Central memory CD4-positive, alpha-beta T cell (primary cell): ENCODE results near the gene GOLGA6L24.
"Not testable (repeated sequence)": the region's sequence is repeated elsewhere in the genome, so short reads cannot be mapped to it uniquely, and the experiment has no call there.

Experiments
- DNase-seq: peaks from one replicate; pipeline ENCODE4 v3.0.0; 2022
- total RNA-seq, 3 experiments: gene quantifications; one replicate each; lab custom pipeline; 2026; lab: John Stamatoyannopoulos, UW

GOLGA6L24 gene, protein sequence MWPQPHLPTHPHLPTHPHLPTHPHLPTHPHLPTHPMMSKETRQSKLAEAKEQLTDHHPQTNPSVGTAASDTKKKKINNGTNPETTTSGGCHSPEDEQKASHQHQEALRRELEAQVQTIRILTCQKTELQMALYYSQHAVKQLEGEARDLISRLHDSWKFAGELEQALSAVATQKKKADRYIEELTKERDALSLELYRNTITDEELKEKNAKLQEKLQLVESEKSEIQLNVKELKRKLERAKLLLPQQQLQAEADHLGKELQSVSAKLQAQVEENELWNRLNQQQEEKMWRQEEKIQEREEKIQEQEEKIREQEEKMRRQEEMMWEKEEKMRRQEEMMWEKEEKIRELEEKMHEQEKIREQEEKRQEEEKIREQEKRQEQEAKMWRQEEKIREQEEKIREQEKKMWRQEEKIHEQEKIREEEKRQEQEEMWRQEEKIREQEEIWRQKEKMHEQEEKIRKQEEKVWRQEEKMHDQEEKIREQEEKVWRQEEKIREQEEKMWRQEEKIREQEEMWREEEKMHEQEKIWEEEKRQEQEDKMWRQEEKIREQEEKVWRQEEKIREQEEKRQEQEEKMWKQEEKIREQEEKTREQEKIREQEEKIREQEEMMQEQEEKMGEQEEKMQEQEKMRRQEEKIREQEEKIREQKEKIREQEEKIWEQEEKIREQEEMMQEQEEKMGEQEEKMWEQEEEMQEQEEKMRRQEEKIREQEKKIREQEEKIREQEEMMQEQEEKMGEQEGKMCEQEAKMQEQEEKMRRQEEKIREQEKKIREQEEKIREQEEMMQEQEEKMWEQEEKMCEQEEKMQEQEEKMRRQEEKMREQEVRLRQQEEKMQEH
- 0 reads per million in 3 experiments for total RNA-seq

- DNase-seq, result not testable (repeated sequence)
These were observed at the start of gene GOLGA6L24 for GRCh38 chr15:28357984-28358383. TSS of gene GOLGA6L24 (minus strand) at chr15:28358084. CDS start at chr15:28358023, 61 bp downstream.

DNA sequence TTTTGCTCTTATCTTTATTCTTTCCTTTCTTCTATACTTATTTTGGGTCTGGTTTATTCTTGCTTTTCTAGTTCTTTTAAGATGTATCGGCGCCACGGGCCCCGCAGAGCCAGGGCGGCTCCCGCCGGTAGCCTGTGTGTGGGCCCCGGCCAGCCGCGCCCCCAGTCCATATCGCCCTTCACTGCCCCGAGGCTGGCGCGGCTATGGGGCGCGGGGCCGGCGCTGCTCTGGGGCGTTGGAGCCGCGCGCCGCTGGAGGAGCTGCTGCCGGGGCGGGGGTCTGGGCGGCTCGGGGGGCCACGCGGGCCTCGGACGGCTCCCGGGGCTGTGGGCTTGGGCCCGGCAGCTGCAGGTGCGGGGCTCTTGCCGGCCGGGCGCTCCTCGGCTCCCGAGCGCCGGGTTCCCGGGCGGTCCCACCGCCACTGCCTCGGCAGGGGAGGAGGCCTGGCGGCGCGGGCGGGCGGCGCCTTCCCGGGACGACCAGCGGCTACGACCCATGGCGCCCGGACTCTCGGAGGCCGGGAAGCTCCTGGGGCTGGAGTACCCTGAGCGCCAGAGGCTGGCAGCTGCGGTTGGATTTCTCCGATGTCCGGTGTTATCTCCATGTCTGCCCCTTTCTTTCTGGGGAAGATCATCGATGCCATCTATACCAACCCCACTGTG is 45.0 kb upstream of the GOLGA6L24 start:
- DNase-seq, result not testable (repeated sequence)

DNA sequence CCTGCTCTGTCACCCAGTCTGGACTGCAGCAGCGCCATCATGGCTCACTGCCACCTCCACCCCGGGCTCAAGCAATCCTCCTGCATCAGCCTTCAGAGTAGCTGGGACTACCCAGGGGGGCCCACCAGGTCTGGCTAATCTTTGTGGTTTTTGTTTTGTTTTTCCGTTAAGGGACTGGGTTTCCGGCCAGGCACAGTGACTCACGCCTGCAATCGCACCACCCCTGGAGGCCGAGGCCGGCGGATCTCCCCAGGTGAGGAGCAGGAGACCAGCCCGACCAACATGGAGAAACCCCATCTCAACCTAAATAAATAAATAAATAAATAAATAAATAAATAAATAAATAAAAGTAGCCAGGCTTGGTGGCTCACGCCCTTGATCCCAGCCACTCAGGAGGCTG is 38.1 kb upstream of the GOLGA6L24 start:
- not testable (repeated sequence) for DNase-seq

- DNase-seq, result not testable (repeated sequence)
These were observed 22.2 kb upstream of the GOLGA6L24 start for GRCh38 chr15:28380053-28380452.

DNA sequence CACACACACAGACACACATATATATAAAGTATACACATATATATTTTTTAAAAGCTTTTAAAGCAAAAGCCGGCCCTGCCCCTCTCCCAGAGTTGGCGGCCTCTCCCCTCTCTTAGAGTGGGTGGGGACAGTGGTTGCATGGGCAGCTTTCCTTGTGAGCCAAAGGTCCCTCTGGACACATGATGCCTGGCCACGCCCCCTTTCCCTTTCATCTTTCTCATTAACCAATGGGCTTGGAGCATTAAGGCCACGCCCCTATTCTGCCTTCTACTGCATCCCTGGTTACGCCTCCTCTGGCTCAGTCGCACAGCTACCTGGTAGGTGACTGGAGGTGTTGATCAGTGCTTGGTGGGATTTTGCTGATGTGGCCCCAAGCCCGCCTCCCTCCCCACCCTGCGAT is 20.5 kb upstream of the GOLGA6L24 start, which contains the start of gene GOLGA8F:
Gene GOLGA8F, plus strand, starts transcription at position 301 of the 400 bp plus-strand sequence. Its CDS starts 98 bp downstream, at position 399.
- DNase-seq, result not testable (repeated sequence)

DNA sequence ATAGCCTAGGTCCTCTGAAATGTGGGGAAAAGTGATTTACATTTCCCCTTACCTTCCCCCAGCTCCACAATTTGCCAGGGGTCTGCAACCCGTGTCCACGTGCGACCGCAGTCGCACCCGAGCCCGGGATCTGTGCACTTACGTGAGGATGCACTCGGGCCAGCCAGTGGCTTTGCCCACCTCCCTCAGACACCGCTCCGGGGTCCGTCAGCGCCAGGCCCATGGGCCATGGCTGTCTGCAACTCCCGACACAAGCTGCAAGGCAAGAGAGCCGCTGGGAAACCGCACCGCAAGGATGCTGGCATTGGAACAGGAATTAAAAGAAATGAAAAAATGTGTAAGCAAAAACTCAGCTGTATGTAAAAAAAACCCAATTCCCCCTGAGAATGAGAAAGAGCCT is 7.6 kb upstream of the GOLGA6L24 start:
- not testable (repeated sequence) for DNase-seq

- DNase-seq, result not testable (repeated sequence)
These were observed 35.7 kb downstream of the GOLGA6L24 start, which contains the start of gene HERC2 for GRCh38 chr15:28322129-28322588. TSS of gene HERC2 (minus strand) at chr15:28322179. CDS start at chr15:28321433, 746 bp downstream.

DNA sequence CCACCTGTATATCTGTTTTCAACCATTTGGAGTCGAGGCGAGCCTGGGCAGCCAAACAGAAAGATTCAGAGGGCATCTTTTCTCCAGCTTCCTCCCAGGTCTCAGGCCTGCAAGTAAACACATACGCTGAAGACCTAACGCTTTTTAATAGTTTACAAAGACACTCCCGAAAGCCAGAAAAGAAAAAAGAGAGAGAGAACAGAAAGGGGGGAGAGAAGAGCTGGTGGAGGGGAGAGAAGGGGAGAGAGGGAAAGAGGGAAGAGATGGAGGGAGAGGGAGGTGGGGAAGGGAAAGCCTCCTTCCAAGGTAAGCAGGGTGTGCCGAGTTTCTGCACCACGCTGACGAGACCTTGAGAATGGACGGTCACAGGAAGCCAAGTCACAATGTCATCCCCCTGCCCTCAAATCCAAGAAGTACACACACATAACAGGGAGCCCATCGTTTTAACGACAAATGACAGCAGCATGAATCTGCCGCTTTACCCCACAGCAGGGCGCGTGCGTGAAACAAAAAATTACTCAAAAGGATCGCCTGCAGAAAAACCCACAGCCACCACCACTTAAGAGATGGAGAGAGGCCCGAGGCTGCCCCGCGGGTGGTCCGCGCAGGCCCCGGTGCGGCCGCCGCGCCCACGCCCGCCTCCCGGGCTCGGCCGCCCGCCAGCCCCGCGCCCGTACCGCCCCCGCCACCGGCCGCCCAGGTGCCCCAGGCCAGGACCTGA is 36.4 kb downstream of the GOLGA6L24 start:
- DNase-seq, result peak; percentile 3

- not testable (repeated sequence) for DNase-seq
These were observed 38.2 kb downstream of the GOLGA6L24 start for GRCh38 chr15:28319725-28320124.

DNA sequence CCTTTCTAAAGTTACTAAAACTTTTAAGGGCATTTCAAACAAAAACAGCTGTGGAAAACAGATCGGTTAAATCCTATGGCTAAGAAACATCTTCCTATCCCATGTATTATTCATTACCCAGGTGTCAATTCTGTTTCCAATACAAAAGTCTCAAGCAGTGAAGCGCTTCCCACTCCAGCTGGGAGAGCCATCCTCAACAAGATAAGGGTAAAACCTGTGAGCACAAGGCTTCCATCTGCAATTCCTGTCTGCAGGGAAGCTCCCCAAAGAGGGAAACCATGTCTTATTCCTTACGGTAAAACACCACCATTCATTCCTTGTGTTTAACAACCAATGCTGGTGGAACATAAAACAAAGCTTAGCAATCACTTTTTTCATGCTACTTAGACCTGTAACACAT is 39.1 kb downstream of the GOLGA6L24 start:
- not testable (repeated sequence) for DNase-seq

GRCh38 chr15:28318122-28318521 is 39.8 kb downstream of the GOLGA6L24 start:
- not testable (repeated sequence) for DNase-seq

DNA sequence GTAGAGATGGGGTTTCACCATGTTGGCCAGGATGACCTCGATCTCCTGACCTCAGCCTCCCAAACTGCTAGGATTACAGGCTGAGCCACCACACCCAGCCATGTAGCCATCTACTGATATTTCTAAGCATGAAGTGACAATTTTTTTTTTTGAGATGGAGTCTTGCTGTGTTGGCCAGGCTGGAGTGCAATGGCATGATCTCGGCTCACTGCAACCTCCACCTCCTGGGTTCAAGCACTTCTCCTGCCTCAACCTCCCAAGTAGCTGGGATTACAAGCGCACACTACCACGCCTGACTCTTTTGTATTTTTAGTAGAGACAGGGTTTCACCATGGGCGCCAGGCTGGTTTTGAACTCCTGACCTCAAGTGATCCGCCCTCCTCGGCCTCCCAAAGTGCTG is 40.9 kb downstream of the GOLGA6L24 start:
- not testable (repeated sequence) for DNase-seq

- DNase-seq, result not testable (repeated sequence)
These were observed 47.4 kb downstream of the GOLGA6L24 start for GRCh38 chr15:28310454-28310853.

DNA sequence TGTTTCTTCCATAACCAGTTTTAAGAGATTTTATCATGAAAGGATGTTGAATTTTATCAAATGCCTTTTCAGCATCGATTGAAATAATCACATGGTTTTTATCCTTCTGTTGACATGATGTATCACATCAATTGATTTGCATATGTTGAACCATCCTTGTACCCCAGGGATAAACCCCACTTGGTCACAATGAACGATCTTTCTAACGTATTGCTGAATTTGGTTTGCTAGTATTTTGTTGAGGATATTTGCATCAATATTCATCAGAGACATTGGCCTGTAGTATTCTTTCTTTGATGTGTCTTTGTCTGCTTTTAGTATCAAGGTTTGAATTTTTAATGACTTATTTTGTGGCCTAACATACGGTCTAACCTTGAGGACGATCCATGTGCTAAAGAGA is 49.2 kb downstream of the GOLGA6L24 start:
- not testable (repeated sequence) for DNase-seq
